Measurements from ENCODE around the gene MPP3.

The MPP3 gene

GRCh38 chr17:43830510-43831140, 2.3 kb downstream of the MPP3 start:
- DNase-seq (ENCODE audit: low read depth, low spot score), result no peak
- POLR2A ChIA-PET, result no interaction called here
- CTCF ChIA-PET, result interaction anchor here (1.3 to 2.8 kb wide), 4 partner anchors 15 to 165 kb away, joined by 3 to 22 read pairs (median 6); partner anchors contain the start of gene CD300LG
- no peak for TF ChIP-seq CTCF (IDR thresholded peaks at IDR 0.05; ENCODE audit: insufficient read depth, low read length, missing control alignments)
- H3K4me3 ChIP-seq (ENCODE audit: low read depth, low read length), result no peak overlapping the region

- DNase-seq (ENCODE audit: low read depth, low spot score), result no peak
- TF ChIP-seq CTCF (IDR thresholded peaks at IDR 0.05; ENCODE audit: insufficient read depth, low read length, missing control alignments), result no peak
- ChIA-PET POLR2A (no interaction called here), CTCF (interaction anchor here (1.3 to 1.7 kb wide), 3 partner anchors 17 to 166 kb away, joined by 3 to 9 read pairs (median 4); partner anchors contain the start of gene CD300LG)
- no peak overlapping the region for H3K4me3 ChIP-seq (ENCODE audit: low read depth, low read length)
Observed at GRCh38 chr17:43829738-43830137, 3.2 kb downstream of the MPP3 start.

- POLR2A ChIA-PET, result no interaction called here
- no peak overlapping the region for H3K4me3 ChIP-seq (ENCODE audit: low read depth, low read length)
- DNase-seq (ENCODE audit: low read depth, low spot score), result no peak
- CTCF ChIA-PET, result interaction anchor here (0.9 to 2.2 kb wide), 3 partner anchors 10 to 67 kb away, joined by 4 to 11 read pairs (median 4); partner anchors contain the start of gene CD300LG
- TF ChIP-seq CTCF (IDR thresholded peaks at IDR 0.05; ENCODE audit: insufficient read depth, low read length, missing control alignments), result no peak
Observed at GRCh38 chr17:43827596-43827995, 5.3 kb downstream of the MPP3 start.

GRCh38 chr17:43826206-43826605, 6.7 kb downstream of the MPP3 start:
- no peak for DNase-seq (ENCODE audit: low read depth, low spot score)
- ChIA-PET POLR2A (no interaction called here), CTCF (interaction anchor here (0.7 to 2.2 kb wide), 4 partner anchors 14 to 84 kb away, joined by 3 to 11 read pairs (median 4); partner anchors contain the start of gene CD300LG)
- TF ChIP-seq CTCF (IDR thresholded peaks at IDR 0.05; ENCODE audit: insufficient read depth, low read length, missing control alignments), result no peak
- H3K4me3 ChIP-seq (ENCODE audit: low read depth, low read length), result no peak overlapping the region

- CTCF ChIA-PET, result interaction anchor here (0.7 to 2.2 kb wide), 4 partner anchors 15 to 60 kb away, joined by 3 to 11 read pairs (median 4); partner anchors contain the start of gene CD300LG
- TF ChIP-seq CTCF (IDR thresholded peaks at IDR 0.05; ENCODE audit: insufficient read depth, low read length, missing control alignments), result no peak
Observed at GRCh38 chr17:43825567-43825966, 7.4 kb downstream of the MPP3 start.

GRCh38 chr17:43823350-43824084, 9.4 kb downstream of the MPP3 start:
- ChIA-PET CTCF (interaction anchor here (0.8 to 1.4 kb wide), 3 partner anchors 9 to 22 kb away, joined by 3 to 4 read pairs (median 4); partner anchors contain the start of gene MPP3), POLR2A (no interaction called here)
- no peak overlapping the region for H3K4me3 ChIP-seq (ENCODE audit: low read depth, low read length)
- TF ChIP-seq CTCF (IDR thresholded peaks at IDR 0.05; ENCODE audit: insufficient read depth, low read length, missing control alignments), result no peak
- DNase-seq (ENCODE audit: low read depth, low spot score), result no peak

More at GRCh38 chr17:43825567-43825966, 7.4 kb downstream of the MPP3 start:
- POLR2A ChIA-PET, result no interaction called here
- DNase-seq (ENCODE audit: low read depth, low spot score), result no peak
- no peak overlapping the region for H3K4me3 ChIP-seq (ENCODE audit: low read depth, low read length)

Measured in AG04449 (cell line).